Stimulated activated CD4-positive, alpha-beta T cell treated with anti-CD3 and anti-CD28 coated beads, Interleukin-4, amount 100 ng/mL, for 24 hours (primary cell): ENCODE results near the gene S100A10.

Experiments
- DNase-seq: peaks from one replicate; pipeline ENCODE4 v3.0.0-alpha.2; 2020

The S100A10 gene

DNA sequence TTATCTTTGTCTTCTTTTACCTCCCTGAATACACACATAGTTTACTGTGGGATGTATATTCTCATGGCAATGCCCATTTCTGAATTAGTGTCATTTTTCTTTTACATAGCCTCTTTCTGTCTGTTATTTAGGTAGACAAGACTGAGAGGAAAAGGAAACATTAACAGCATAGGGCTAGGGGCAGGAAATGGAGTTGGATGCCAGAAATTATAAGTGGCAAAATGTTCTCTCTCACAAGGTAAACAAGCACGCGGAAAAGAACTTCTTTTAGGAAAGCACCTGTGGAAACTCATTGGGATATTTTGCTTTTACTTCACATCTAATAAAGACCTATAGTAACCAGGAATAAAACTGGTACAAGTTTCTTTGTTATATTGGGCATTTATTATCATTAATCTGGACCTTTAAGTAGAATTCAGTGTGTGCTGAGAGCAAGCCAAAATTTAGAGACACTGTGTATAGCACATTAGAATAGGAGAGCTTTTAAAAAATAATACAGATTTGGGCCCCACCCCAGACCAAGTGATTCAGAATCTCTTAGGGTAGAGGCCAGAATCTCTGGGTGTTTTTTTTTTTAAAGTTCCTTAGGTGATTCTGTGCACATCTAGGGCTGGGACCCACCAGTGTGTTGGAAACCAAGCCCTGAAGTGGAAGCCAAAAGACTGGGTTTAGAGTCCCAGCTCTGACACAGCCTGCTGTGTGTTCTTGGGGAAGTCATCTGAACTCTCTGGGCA, 32.7 kb downstream of the S100A10 start:
- DNase-seq: no peak

DNA sequence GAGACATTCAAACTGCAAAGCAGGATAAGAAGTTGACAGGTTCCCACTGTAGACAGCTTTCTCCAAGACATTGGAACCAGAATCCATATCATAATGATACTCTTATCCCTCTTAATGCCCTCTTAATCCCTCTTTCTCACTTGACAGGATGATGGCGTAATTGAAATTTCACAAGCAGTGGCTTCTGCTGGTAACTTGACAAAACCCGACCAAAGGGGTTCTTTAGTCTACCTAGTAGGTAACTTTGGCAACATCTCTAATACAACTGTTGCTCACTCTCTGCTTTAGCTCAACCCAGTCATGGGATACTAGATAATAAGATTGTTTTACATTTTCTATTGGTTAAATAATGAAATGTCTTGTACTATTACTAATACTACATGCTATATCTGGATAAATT, 34.7 kb downstream of the S100A10 start:
- DNase-seq: no peak

DNA sequence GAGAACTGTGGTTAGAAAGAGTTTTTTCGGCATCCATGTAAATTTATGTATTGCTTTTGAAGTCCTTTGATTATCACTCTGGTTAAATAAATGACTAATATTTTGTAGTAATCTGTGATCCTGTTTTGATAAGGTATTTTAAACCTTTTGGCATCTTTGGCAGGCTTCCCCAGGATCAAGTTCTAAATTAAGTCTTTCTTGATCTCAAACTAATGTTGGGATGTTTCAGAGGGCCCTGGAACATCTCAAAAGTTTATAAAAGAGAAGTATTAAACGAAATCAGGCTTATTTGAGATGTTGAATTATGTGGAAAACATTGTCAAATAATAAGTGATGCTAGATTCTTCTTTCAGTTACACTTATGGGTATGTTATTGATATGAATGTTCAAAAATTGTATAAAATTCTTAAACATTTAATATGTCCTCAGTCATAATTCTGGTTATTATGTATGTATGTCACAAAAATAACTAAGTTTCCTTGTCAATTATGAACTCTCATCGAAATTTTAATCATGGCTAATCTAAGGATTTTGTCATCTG, 36.6 kb downstream of the S100A10 start:
- DNase-seq: no peak

DNA sequence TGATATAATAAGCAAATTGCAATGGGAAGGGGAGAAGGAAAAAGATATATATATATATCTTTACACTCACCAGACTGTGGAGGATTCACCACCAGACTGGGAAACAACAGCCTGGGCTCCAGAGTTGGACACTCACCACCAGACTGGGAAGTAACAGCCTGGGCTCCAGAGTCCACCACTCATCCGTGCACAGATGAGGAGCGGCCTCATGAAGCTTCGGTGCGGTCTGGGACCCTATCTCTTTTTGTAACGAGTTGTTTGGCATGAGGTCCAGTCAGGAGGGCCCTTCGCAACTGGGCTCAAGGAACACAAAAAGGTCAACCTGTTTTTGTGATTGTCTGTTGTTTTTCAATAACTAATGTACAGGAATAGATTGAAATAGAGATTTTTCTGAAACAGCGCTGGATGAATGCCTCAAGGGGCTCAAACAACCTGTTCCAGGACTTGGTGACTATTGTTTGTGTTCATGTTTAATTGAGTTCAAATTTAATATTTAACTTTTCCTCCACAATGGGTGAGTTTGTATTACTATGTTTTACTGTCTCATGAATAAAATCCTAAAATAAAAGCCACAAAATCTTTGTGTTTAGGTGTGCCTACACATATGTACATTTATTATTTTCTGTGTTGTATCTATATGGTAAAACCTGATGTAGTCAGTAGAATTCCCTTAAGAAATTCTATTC, 40.1 kb downstream of the S100A10 start:
- DNase-seq: no peak

DNA sequence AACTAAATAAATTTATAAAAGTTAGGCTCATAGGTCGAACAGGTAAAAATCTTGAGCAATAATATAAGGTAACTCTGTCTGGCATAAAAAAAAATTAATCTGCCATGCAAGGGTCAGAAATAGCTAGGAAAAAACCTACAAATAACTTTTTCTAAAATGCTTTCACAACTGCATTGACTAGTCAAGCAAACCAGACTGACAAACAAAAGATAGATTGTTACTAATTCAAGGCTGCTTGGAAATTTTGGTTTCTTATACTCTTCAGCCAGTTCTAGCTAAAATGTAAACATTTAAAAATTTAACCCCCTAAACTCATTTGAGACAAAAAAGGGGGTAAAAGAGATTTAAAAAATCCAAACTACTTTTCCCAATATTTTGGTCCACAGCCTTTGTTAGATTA, 40.8 kb downstream of the S100A10 start:
- DNase-seq: no peak

DNA sequence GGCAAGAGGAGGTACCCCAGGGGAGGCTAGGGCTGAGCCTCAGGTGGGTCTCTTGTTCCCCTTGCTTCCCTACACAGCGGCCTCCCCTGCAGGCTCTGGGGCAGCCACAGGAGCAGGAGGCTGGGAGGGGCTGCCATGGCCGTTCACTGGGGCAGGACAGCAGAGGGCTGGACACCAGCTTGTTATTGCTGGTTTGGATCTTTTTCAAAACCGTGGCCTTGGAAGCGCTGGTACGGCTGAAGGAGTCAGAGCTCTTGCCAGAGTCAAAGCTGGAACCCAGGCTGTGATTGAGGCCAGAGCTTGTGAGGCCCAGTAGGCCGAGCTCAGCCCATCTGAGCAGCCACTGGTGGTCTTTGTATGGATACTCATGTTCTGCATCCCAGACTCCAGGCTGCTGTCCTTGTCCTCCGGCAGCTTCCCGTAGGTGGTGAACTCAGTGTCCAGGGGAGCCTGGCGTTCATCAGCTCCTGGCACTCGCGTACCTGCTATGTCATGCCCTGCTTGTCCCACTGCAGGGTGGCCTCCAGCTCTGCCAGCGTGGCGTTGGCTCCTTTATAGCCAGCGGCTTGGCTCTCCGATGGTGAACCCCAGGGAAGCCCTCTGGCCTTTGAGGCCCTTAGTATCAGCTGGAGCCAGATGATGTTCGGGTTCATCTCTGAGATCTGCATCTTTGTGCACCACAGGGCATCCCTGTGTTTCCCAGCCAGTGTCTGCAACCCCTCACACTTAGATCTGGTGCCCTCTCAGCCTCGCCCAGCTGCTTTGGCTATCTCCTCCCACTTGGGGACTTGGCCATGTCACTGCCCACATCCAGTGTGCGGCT, 44.1 kb downstream of the S100A10 start:
- DNase-seq: no peak

DNA sequence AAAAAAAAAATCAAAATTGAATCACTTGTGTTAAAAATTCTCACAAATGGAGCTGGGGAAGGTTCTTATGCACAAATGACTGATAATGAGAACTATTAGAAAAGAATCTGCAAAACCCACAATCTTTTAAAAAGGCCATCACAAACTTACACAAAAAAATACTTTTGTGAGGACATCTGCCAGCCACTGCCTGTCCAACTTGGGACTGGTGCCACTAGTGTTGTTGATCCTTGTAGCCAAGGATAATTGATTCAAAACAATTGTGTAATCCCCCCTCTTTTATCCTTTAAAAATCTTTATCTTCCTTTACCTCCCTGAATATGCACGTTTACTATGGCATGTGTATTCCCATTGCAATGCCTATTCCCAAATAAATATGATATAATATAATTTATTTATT, 45.2 kb downstream of the S100A10 start:
- DNase-seq: no peak

DNA sequence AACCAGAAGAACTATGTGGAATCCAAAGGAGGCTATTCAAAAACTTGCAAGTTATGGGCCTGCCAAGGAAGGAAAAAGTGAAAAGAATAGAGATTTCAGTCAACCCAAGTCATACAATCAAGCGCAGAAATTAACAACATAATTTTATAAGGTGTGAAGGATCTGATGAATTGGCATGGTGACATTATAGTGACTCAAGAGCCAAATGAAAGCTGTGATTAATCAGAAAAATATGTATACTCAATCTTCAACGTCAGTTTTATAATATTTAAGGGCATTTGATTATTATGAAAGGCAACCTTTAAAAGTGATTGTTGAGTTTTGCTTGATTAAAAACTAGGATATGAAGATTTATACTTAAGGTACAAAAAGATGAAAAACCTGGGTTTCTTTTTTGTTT, 46.5 kb downstream of the S100A10 start:
- DNase-seq: no peak

DNA sequence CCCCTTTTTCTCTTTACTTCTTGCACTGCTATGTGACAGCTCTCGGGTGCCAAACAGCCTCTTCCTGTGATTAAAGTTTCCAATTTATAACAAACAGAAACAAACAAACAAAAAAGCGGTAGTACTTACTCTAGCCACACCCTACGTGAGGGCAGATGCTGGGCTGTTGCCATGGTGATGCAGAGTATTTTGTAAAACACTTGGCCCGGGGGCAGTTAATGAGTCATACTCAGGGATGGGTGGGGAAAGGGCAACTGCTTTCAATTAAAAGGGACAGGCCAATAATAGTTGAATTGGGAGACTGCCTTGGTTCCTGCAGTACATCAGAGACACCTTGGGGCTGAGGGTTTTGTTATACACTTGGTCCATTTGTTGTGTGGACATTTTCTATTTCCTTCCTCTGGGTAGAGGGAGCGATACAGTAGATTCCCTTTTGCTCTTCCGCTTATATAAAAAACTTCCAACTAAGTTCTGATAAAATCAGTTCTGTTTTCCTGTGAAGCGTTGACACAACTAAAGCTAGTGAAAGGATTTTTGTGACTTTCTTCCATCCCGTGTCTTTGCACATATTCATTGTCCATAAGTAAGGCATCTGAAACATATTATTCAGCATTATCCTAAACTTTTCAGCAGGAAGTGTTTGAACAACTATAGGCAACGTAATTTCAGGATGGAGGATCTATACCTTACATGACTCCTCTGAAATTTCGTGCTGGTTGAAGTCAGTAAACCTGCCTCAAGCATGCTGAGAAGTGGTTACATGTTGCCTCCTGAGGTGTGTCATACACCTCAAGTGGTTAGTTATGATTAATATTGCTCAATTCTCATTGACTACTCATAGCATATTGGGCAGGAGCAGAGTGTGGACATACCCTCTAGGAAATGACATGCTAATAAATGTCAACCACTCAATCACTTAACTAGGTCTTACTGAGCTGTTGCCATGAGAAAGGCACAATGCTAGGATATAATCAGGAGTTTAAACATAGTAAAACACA, 47.6 kb downstream of the S100A10 start:
- DNase-seq: peak; percentile 81

DNA sequence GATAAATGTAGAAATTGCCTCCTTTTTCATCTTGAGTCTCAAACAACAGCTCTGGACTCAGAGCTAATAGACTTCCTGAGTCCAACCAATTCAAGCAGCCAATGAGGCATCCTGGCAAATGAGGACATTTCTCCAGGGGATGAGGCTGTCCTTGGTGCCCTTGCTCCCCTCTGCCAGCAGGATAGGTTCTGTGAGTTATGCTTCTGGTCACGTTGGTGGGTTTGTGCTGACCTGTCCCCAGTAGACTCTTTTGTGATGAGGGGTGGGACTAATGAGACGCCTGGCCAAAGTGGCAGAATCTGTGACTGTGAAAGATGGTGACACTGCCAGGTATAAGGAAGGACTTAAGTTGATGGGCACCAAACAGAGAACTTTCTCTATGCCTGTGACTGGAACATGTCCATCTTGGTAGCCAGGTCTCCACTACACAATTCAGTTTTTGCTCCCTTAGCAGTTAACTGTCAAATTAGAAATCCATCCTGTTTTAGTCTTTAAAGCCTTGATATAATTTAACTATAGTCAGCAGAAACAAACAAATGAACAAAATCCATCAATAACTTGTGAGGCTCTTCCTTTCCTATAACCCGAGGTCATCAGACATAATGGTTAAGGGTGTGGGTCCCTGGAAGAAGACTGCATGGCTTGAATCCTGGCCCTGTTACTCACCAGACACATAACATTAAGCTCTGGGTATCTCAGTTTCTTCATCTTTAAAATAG, 48.6 kb downstream of the S100A10 start:
- DNase-seq: no peak

DNA sequence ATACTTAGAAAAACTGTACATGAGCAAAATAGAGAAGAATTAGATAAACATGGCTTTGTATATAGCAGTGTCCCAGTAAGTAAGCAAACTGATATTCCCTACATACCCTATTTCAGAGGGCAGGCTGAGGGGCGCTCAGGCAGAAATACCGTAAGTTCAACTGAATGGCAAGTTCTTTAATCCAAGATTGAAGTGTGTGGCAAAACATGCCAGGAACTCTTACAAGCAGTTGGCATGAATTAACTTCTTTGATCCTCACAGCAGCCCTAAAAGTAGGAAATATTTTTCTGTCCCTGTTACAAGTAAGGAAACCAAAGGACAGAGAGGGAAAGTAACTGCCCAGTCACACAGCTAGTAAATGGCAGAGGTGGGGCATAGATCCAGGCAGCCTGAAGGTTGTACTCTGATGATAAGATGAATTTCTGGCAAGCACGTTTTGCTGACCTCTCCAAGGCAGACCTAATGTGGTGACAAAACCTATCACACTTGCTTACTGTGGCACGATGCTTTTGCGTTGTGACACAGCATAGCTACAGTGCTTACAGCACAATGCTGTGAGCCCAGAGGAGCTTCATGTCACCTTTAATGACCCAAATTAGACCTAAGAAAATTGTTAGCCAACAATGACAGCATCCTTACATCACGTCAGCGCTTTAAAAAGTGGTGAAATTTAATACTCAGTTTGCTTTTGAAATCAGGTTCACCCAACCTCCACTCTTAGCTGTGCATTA, 49.4 kb downstream of the S100A10 start:
- no peak for DNase-seq

DNA sequence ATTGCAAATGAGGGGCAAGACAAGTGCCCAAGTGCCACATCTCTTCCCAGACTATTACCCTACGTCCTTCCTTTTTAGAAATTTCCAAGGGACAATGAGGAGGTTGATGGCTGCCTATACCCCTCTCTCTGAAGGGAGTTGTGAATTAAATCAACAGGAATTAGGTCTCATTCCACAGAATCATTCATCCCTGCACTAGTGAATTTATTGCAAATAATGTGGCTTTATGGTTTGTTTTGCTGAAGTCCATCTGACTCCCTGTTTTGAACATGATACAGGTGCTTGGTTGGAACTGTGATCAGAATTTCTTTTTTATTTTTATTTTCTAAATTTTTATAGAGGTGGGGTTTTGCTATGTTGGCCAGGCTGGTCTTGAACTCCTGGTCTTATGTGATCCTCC, 50.1 kb downstream of the S100A10 start:
- no peak for DNase-seq

DNA sequence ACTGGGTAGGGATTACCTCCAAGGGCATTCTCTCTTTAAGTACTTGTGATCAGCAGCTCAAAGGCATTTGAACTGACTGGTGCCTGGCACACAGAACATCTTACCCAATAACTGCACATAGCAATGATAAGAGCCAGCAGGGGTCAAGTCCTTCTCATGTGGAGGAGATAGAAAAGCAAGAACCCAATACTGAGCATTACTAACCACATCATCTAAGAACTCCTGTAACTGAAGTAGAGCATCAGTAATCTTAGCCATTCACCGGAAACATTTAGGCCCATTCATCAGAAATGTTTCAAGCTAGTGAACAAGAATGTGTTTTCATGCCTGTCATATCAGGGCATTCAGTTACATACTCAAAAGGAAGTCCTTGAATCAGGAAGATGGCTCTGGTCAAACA, 50.8 kb downstream of the S100A10 start:
- DNase-seq: no peak

DNA sequence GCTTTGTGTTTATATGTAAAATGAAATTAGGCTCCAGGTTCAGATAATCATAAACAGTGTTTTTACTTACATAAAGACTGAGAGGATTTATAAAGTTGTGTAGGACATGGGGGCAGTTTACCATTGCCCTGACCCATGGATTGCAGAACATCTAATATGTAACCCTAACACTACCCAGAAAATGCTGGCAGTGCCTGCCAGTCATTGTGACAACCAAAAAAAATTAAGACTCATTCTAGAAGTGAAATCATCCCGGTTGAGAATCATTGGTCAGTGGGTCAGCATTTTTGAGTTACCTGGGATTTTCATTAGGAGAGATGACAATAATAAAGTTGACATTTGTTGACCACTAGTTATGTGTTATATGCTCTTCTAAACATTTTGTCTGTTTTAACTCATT, 53.1 kb downstream of the S100A10 start:
- DNase-seq: no peak

DNA sequence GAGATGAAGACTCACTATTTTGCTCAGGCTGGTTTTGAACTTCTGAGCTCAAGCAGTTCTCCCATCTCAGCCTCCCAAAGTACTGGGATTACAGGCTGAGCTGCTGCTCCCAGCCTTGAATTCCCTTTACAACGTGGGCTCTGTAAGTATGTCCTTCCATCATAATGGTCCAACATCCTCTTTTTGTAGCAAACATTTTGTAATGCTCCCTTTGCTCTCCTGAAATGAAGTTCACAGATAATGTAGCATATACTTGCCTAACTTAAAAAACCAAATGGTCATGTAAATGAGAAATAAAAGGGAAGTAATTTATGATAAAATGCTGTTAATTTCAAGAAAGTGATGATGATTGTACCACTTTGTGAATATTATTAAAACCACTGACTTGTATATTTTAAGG, 53.9 kb downstream of the S100A10 start:
- DNase-seq: no peak

DNA sequence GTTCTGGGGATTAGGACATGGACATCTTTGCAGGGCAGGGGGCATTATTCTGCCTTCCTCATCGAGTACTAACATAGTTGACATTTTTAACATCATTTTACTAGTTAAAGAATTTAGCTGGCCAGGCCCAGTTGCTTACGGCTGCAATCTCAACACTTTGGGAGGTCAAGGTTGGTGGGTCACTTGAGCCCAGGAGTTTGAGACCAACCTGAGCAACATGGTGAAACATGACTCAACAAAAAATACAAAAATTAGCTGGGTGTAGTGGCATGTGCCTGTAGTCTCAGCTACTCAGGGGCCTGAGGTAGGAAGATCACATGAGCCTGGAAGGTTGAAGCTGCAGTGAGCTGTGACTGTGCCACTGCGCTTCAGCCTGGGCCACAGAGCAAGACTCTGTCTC, 54.5 kb downstream of the S100A10 start:
- DNase-seq: no peak

DNA sequence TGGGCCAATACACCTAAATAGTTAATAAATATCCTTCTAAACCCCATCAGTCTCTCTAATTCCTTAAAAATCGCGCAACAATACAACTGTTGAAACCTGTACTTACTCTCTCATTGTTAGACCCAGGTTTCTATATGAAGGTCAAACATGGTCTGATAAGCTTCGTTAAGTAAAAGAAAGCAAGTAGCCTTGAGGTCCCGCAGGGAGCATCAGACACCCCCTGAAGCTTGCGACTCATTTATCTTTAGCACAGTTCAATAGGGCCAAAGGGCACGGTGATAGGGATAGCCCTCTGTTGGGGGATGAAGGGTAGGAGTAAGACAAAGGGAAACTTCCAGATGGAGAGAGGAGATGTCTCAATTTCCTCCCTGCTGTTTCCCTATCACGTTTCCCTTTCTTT, 57.0 kb downstream of the S100A10 start:
- DNase-seq: no peak

DNA sequence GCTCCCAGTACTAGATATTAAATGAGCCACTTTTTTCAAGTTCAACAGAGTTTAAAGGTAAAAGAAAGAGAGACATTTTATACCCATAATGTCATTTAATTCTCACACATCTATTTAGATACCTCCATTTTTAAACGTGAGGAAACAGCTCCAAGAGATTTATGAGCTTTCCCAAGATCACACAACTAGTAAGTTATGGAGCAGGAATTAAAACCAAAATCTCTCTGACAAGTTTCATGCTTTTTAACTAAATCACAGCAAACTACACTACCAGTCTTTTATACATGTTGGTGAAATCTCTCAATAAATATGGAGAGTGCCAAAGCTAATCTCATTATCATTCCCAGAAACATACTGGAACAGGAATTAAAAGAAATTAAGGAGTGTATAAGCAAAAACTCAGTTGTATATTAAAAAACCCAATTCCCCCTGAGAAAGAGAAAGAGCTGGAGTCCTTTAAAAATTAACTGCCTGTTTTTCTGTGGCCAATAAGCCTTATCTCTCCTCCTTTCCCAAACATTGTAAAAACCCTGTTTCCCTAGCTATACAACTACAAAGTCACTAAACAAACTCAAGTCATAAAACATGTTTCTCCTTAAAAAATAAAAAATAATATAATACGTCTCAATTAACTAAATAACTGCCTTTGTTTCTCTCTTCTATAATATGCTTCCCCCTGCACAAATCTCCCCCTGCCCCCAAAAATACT, 57.6 kb downstream of the S100A10 start:
- DNase-seq: no peak

DNA sequence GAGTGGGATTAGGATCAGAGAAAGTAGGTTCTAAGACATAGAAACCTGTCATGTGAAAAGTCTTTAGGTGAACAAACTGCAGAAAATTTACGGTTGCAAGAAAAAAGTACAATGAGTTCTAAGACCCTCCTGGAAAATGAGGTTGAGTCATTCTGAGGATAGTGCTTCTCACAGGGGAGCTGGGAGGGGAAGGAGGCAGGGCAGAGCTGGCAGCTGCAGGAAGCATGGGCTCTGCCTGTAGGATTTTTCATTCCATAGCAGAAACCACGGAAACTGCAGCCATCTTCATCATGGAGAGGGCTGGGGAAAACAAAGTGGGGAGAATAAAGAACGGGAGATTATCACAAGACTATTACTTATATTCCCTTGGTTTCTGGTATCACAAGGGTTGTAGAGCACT, 58.5 kb downstream of the S100A10 start:
- no peak for DNase-seq

DNA sequence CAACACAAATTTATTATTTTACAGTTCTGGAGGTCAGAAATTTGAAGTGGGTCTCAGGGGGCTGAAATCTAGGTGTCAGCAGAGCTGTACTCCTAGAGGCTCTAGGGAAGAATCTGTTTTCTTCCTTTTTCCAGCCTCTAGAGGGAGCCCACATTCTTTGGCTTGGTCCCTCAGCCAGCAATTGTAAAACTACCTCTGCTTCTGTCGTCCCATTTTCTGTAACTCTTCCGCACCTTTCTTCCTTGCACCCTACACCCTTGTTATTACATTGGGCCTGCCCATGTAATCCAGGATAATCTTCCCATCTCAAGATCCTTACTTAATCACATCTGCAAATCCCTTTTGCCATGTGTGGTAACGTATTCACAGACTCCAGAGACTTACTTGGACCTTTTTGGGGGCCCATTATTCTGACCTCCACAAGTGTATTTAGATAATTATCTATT, 59.6 kb downstream of the S100A10 start:
- DNase-seq: peak; percentile 59
